HG02798 (cell line): ENCODE measurements around the gene PRRX2.
"Not testable (repeated sequence)": the region's sequence is repeated elsewhere in the genome, so short reads cannot be mapped to it uniquely, and the experiment has no call there.

Source experiments
- ATAC-seq: cut with Tn5 transposase; IDR thresholded peaks from one replicate; pipeline ENCODE4 v1.9.1; 2021; ENCODE audit warnings: mild to moderate bottlenecking; ENCODE audit not compliant: unreplicated experiment, poor library complexity

The PRRX2 gene

DNA sequence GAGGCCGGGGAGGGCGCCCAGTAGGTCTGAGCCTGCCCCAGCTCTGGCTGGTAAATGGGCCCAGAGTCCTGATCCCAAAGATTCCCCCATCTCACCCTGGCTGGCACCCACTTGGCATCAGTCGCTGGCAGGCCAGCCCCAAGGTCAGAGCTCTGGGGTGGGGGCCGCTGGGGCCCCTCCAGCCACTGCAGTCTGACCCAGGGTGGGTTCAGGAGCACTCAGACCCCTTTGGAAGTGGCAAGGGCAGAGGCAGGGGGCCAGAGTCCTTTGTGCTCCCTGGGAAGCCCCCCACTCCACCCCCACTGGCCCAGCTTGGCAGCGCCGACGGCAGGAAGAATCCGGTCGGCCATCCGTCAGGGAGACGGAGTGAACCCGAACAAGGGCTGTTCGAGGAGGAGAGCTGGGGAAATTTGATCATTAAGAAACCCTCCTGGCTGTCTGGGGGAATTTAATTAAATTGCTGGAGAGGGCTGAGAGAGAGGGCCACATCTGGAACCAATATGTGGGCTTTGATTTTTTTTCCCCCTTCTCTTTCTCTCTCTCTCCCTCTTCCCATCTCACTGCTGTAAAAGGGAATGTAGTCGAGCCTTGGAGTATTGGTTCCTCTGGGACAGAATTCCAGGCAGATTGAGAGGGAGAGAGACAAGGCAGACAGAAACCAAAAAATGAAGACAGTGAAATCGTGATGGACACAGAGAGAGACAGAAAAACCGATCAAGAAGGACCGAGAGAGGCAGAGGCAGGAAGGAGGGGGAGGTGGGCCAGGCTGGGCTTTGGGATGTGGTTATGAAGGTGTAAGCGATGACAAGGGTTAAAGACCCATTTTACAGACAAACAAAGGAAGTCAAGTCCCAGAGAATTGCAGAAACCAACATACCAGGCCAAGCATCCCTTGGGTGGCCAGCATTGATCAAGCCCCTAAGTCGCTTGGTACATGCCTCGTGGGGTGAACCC is 15.4 kb upstream of the PRRX2 start:
- ATAC-seq, result no peak

DNA sequence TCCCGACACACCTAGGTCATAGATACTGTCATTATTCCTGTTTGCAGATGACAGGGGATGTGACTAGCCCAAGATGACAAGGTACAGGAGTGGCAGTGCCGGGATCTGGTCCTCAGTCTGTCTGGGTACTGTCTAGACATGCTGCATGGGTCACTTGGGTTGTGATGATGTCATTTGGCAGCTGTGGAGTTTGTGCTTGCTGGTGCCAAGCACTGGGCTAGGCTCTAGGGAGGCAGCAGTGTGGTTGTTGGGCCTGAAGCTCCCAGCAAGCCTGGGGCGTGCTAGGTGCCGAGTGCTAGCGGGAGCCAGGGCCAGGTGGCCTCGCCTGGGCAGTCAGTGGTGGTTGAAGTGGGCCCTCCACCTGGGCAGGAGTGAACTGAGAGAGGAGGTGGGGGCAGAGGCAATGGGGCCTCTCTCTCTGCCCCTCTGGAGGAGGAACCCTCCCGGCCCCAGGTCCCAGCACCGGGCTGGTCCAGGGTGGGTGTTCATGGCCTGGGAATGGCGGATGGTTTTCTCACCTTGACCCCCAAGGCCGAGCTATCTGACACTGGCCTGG is 14.7 kb upstream of the PRRX2 start:
- no peak for ATAC-seq

DNA sequence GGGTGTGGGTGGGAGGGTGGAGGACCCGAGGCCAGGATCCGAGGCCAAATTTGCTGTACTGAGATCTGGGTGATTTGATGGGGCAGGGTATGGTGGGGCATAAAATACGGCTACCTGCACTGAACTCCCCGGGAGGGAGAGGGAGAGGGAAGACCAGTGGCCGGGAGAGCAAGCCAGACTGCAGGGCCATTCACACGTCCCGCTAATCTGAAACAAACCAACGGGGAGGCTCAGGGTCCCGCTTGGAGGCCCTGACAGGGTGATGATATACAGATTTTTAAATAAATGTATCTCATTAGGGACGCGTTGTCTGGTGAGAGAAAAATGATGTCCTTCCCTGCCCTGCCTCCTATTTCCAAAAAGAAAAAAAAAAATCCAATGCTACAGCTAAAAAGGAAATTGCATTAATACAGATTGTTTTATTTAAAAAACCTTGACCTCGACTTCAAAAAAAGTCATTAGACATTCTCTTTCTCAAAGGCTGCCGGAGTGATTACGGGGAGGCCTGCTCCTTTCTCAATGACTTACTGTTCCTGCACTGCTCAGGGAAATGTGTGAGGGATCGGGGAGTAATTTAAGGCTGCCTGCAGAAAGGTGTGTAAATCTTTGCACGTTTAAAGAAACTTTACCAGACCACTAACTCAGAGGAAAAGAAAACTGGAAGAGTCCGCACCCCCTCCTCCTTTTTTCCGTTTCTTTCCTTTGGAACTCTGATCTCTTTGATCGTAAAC is 11.5 kb upstream of the PRRX2 start:
- ATAC-seq, result no peak

DNA sequence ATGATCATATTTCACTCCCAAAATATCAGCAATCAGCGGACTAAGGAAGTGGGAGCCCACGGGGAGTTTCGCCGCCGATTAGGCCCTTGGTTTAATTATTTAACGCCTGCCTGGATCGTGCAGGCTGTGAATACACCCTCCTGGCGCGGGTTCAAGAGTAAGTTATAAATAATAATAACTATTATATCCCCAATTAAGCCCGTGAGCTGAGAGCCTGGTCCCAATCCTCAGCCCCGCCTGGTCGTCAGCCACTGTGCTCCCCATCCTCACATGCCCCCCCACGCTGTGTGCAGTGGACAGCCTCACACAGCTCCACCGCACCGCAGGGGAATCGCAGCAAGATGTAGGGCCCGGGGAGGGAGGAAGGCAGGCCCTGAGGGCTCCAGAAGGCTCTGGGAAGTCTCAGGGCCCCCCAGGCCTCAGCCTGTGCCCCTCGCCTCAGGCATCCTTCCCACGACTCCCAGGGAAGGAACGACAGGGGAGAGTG is 10.8 kb upstream of the PRRX2 start:
- ATAC-seq, result no peak

DNA sequence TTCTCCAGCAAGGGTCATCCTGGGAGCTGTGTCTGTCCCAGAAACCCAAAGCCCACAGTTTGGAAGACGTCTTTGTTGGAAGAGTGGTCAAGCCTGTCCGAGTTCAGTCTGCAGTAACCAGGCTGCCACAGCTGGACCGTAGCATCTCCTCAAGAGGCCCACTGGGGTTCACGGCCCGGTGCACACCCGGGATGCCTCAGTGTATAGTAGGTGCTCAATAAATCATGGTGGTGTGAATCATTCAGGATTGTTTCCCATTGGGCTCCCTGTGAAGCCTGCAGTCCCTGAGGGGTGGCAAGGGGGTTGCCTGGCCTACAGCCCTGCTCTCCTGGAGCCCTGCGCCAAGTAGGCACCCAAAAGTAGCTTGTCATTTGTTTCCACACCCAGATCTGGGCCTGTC is 10.3 kb upstream of the PRRX2 start:
- no peak for ATAC-seq

DNA sequence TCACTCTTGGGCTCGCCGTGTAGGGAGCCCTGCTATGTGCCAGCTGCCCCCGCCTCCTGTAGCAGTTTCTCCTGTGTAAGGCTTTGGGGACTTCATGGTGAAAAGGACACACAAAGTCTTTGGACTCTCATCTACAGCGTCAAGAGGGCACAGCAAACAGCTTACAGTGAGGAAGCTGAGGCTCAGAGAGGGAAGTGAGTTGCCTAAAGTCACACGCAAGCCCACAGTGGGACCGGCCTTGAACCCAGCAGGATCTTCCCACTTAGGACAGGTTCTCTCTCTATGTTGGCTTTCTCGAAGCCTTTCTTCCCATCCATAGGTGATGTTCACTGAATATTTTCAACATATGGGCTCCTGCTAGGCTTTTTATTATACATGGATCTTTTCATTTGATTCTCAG is 9.8 kb upstream of the PRRX2 start:
- no peak for ATAC-seq

DNA sequence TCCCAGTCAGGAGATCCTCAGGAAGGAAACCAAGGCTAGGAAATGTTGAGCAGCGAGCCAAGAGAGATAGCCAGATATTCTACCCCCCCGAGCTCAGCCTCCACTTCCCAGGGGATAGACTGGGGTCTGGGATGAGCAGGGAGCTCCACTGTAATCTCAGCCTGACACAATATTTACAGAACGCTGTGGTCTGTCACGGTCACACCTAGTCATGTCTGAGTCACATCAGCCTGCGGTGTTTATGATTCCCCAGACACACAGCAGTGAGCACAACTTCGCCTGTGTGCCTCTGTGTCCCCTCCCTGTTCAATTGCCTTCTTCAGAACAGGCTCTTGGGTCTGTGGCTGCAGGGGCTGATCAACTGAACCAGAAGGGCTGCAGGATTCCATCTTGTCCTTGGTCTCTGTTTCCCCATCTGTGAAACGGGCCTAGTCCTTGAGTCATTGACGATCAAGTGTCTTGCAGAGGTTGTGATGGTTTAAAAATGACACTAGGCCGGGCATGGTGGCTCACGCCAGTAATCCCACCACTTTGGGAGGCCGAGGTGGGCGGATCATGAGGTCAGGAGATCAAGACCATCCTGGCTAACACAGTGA is 8.6 kb upstream of the PRRX2 start:
- ATAC-seq, result no peak

DNA sequence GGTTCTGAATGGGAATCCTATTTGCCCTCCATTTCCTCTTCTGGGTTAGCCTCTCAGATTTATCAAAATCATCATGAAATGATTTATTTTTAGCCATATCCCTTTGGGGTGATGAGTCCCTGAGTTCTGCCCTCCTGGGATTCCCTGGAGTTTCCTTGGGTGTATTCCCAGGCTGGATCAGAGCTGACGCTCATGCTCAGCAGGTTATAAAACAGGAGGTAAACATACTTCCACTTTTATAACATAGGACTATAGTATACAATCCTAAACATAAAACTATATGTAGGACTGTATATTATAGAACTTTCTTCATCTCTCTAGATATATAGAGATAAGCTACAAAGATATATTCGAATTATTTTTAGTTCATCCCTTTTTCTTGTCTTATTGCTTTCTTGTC is 4.4 kb upstream of the PRRX2 start:
- no peak for ATAC-seq

DNA sequence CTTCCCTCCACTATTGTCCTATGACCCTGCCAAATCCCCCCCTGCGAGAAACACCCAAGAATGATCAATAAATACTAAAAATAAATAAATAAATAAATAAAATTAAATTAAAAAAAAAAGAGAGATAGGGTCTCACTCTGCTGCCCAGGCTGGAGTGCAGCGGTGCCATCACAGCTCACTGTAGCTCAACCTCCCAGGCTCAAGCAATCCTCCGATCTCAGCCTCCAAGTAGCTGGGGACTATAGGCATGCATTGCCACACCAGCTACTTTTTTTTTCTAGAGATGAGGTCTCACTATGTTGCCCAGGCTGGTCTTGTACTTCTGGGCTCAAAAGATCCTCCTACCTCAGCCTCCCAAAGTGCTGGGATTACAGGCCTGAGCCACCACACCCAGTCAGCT is 3.2 kb upstream of the PRRX2 start:
- ATAC-seq, result not testable (repeated sequence)

DNA sequence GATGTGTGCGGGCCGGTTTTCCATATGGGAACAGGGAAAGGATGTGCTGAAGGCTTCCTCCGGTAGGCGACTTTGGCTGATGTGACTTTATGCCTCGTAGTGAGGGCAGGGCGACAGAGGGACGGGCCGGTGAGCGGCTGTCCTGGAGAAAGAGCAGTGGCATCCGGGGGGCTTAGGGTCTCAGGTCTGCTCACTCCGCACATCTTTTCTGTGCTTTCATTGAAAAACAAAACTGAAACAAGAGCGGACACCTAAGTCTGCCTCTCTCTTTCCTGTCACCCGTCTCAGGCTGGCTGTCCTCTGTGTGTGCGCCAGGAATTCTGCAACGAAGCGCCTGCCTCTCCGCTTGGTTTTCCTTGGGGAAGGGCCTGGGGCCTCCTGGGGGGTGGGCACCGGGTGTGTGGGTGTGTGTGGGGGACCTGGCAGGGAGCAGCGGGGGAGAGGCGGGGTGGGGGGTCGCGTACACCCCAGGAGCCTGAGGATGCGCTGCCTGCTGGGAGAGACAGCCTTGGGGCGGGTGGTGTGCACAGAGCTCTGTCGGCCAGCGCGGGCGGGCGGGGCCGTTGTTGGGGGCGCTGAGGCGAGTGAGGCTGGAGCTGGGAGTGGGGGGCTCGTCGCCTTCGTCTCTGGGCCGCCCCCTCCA is 580 bp upstream of the PRRX2 start:
- no peak for ATAC-seq

DNA sequence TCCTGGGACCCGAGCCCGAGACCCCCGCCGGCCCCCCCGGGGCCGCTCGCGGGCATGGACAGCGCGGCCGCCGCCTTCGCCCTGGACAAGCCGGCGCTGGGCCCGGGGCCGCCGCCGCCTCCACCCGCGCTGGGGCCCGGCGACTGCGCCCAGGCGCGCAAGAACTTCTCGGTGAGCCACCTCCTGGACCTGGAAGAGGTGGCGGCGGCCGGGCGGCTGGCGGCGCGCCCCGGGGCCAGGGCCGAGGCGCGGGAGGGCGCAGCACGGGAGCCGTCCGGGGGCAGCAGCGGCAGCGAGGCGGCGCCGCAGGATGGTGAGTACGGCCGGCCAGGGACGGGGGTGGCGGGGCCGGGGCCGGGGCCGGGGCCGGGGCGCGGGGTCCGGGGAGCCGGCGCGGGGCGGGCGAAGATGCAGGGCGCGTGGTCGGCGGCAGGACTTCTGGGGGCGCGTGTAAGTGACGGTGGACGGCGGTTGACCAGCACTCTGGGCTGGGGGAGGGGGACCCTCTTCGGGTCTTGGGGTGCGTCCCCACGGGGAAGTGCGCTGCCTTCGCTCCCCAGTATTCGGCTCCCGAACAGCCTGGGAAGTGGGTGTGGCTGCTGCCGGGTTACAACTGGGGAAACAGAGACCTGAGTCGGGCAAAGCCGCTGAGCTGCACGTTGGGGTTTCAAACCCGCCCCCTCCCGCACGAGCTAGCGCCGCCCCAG is 520 bp downstream of the PRRX2 start:
- no peak for ATAC-seq

DNA sequence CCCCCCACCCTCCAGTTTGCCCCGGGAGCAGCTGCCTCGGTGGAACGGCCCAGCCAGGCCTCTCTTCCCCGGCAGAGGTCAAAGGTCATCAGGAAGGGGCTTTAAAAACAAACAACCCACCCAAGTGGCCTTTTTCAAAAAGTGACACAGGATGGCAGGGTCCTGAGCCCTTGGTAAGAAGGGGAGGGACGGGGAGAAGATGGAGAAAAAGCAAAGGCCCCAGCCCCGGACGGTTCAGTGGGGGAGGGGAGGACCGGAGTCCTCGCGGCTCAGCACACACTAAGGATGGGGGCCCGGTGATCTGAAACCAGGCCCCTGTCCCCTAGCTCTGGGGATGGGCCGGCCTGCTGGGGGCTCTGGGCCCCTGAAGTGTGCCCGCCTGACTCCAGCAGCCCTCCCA is 1.1 kb downstream of the PRRX2 start:
- no peak for ATAC-seq

DNA sequence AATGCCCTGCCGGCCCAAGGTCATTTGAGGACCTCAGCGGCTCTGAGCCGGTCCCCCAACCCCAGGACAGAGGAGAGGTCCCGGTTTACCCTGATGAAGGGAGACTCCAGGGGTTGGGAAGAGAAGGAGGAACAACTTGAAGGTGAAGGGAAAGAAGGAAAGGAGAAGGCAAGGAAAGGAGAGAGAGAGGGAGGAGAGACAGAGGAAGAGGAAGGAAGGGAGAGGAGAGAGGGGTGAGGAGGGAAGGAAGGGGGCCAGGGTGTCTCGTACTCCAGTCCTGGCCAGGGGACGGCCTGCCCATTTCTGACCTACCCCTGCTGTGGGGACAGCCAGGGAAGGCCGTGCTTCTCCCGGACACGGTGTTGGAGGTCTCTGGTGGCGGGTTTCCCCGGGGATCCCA is 1.9 kb downstream of the PRRX2 start:
- no peak for ATAC-seq

DNA sequence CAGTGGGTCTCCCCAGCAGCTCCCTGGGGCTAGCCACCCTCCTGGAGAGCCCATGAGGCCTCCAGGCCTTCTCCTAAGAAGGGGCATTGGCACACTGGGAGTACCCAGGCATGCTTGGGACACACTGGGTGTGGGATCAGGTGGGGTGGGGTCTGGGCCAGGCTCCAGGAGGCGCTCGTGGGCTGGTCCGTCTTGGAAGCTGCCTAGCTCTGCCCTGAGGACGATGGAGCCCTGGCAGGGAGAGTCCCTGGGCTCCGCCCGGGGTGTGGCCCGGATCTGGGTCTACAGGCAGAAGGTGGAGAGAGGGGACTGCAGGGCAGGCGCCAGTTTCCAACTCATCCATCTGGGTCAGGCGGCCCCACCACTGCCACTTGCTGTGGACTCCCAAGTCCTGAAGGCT is 2.4 kb downstream of the PRRX2 start:
- ATAC-seq, result no peak

DNA sequence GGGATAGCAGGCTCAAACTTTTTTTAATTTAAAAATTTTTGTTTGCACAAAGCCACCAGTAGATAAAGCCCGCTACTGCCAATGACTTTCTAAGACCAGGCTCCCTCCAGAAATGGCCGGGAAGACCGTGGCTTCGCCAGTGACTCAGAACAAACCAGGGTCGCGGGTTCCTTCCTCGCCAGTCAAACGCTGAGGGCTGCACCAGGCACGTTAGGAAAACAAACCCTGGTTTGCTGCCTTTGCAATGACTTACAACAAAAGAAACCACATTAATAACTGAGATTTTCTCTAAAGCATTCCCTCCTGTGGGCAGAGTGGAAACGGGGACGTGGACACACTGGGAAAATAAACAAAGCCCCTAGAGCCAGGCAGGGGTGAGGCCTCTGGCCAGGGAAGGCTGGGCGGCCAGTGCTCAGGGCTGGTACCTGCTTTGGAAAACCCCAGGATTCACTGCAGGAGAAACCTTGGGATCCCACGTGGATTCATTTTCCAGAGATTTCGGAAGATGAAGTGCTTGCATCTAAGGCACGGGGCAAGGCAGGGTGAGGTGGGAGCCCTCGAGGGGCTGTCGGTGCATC is 3.8 kb downstream of the PRRX2 start:
- ATAC-seq, result no peak

DNA sequence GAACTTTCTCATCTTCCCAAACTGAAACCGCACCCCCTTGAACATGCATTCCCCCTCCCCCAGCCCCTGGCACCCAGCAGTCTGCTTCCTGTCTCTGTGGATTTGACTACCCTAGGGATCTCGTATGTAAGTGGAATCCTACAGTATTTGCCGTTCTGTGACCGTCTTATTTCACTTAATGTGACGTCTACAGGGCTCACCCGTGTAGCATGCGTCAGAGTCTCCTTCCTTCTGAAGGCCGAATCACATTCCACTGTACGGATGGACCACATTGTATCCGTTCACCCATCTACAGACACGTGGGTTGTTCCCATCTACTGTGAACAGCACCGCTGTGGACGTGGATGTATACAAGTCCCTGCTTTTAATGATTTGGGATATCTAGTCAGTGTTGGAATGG is 4.5 kb downstream of the PRRX2 start:
- no peak for ATAC-seq

DNA sequence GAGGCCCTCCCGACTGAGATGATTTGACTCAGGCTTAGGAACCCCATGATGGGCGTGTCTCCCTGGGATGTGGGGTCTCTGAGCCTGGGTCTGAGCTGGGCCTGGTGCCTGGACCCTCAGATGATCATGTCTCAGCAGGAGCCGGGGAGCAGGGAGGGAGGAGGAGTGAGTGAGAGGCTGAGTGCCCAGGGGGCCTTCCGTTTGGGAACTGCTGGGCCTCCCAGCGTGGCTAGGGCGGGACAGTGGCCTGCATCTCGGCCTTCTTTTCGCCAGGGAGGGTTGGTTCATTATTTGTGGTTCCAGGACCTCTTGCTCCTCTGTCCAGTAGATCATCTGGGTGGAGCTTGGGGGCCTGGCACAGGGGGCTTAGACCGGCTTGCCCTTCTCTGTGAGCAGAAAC is 5.6 kb downstream of the PRRX2 start:
- no peak for ATAC-seq

DNA sequence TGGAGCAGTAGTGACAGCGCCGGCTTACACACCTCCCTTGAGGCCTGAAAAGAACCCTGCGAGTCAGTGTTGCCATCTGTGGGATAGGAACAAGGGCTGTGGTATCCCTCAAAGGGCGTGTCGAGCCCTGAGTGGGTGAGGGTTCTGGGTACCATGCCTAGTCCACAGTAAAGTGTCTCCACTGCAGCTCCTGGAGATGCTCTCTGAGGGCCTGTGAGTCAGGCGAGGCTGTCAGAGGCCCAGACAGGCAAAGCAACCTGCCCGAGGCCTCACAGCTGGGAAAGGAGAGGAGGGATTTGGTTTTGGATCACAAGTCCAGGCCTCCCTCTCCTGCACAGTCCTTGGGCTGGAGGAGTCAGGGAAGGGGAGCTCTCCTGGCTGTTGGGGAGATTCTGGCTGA is 6.1 kb downstream of the PRRX2 start:
- no peak for ATAC-seq

DNA sequence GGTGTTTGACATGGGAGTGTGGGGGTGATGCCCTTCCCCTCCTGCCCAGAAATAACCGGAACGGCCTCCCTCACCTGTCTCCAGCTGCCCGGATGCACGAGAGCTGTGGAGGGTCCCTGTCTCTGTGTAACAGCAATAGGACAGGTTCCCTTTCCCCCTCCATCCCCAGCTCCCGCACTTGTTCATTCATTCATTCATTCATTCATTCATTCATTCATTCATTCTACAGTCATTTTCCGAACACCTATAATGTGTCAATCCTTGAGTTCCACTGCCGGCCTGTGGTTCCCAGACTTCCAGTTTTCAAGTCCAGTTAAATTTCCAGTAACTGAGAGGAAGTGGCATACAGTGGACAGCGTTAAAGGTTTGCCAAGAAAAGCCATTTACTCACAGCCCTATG is 7.3 kb downstream of the PRRX2 start:
- no peak for ATAC-seq
